ENCODE measurements around the gene SPANXA1. TPM values are rescaled to one million over a fixed set of nuclear protein-coding genes. Genes with fewer than 3 reads are reported as not detected.
"Not testable (repeated sequence)": the region's sequence is repeated elsewhere in the genome, so short reads cannot be mapped to it uniquely, and the experiment has no call there.

SPANXA1 gene, protein sequence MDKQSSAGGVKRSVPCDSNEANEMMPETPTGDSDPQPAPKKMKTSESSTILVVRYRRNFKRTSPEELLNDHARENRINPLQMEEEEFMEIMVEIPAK
- total RNA-seq, result not detected

DNA sequence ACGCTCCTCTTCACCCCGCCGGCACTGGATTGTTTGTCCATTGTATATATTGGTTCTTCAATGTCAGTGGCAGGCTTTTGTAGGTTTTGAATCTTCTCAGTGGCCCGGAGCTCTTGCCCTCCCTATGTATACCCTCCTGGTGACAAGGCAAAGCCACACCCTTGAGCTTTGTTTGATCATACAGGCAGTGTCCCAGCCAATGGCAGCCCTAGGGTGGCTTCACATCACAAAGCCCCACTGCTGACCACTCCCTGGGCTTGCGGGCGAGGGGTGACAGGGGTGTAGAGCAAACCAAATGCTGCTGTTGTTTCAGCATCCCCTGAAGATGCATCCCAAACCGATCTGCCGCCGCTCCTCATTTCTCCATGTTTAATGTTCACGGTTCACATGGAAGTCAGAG lies at the start of gene SPANXA1:
SPANXA1 (minus strand) TSS at position 101 of the 400 bp plus-strand sequence; CDS start at position 41, 60 bp downstream.
- not testable (repeated sequence) for H3K36me3 ChIP-seq, H3K27ac ChIP-seq, H3K4me3 ChIP-seq, H3K9me3 ChIP-seq, DNase-seq, H3K4me1 ChIP-seq, H3K27me3 ChIP-seq

DNA sequence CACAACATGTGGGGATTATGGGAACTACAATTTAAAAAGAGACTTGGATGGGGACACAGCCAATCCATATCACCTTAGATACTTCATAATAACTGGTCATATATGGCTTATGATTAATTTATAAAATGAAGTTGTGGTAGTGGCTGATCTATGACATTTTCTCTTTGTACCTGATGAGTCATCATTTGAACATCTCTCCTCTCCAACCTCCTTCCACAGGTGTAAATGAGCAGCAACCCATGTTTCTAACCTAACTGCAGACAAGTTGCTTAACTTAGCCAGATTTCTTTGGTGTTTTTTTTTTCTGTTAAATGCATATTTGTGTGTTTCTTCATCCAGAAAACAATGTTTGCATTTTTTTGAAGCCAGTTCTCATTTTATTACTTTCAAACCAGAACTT lies 47.6 kb upstream of the SPANXA1 start:
- TF ChIP-seq, protein P1, sequence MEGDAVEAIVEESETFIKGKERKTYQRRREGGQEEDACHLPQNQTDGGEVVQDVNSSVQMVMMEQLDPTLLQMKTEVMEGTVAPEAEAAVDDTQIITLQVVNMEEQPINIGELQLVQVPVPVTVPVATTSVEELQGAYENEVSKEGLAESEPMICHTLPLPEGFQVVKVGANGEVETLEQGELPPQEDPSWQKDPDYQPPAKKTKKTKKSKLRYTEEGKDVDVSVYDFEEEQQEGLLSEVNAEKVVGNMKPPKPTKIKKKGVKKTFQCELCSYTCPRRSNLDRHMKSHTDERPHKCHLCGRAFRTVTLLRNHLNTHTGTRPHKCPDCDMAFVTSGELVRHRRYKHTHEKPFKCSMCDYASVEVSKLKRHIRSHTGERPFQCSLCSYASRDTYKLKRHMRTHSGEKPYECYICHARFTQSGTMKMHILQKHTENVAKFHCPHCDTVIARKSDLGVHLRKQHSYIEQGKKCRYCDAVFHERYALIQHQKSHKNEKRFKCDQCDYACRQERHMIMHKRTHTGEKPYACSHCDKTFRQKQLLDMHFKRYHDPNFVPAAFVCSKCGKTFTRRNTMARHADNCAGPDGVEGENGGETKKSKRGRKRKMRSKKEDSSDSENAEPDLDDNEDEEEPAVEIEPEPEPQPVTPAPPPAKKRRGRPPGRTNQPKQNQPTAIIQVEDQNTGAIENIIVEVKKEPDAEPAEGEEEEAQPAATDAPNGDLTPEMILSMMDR (IDR thresholded peaks at IDR 0.05), result no peak
- TF ChIP-seq POLR2A (IDR thresholded peaks at IDR 0.05), result no peak
- no peak overlapping the region for H3K4me3 ChIP-seq
- no peaks in the 10 kb centered on the region for H3K9me3 ChIP-seq
- no peak for DNase-seq
- H3K27me3 ChIP-seq, result no peaks in the 10 kb centered on the region
- H3K4me1 ChIP-seq, result no peaks in the 10 kb centered on the region
- H3K36me3 ChIP-seq, result no peaks in the 10 kb centered on the region
- no peak overlapping the region for H3K27ac ChIP-seq

DNA sequence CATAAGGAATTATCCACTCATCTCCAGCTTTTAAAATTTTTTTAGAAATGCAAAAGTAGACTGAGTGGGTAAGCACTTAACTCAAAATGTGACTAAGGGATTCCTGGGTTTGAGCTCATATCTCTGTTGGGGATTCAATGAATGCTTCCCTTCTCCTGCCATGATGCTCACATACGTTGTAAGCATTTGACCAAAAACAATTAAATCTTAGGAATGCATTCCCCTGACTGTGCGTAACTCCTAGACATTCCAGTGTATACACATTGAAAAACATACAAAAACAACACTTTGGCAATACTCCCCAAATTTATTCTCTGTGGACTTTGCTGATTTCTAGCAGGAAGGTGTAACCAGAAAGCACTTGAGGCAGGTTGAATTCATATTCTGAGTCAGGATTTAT lies 34.8 kb upstream of the SPANXA1 start:
- H3K9me3 ChIP-seq, result no peaks in the 10 kb centered on the region
- H3K27ac ChIP-seq, result no peak overlapping the region
- DNase-seq, result no peak
- H3K36me3 ChIP-seq, result no peaks in the 10 kb centered on the region
- no peaks in the 10 kb centered on the region for H3K27me3 ChIP-seq
- no peak overlapping the region for H3K4me3 ChIP-seq
- H3K4me1 ChIP-seq, result no peaks in the 10 kb centered on the region
- no peak for TF ChIP-seq POLR2A (IDR thresholded peaks at IDR 0.05)
- TF ChIP-seq, protein P1 (IDR thresholded peaks at IDR 0.05), result no peak

DNA sequence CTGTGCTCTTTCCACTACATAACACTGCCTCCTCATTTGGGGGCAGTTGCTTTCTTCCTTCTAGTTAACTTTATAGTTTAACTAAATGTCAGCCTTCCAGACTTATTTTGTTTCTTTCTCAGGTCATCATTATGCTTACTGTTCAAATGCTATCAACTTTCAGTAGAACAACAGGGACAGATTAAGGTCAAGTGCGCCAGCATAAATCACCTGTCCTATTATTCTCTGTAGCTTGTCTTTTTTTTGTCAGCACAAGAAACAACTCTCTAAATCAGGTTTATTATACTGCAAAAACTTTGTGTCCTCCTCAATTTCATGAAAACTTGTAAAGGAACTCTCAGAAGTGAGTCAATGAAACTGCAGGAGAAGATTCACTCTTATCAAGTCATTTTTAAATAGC lies 24.6 kb upstream of the SPANXA1 start:
- H3K36me3 ChIP-seq, result no peaks in the 10 kb centered on the region
- H3K4me1 ChIP-seq, result no peaks in the 10 kb centered on the region
- H3K27me3 ChIP-seq, result no peaks in the 10 kb centered on the region
- TF ChIP-seq, protein P1 (IDR thresholded peaks at IDR 0.05), result no peak
- no peak for TF ChIP-seq POLR2A (IDR thresholded peaks at IDR 0.05)
- no peak for DNase-seq
- no peak overlapping the region for H3K4me3 ChIP-seq
- H3K9me3 ChIP-seq, result no peaks in the 10 kb centered on the region
- H3K27ac ChIP-seq, result no peak overlapping the region

DNA sequence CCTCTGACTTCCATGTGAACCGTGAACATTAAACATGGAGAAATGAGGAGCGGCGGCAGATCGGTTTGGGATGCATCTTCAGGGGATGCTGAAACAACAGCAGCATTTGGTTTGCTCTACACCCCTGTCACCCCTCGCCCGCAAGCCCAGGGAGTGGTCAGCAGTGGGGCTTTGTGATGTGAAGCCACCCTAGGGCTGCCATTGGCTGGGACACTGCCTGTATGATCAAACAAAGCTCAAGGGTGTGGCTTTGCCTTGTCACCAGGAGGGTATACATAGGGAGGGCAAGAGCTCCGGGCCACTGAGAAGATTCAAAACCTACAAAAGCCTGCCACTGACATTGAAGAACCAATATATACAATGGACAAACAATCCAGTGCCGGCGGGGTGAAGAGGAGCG lies 4.9 kb upstream of the SPANXA1 start, which contains the start of gene SPANXA2:
SPANXA2 (plus strand) TSS at position 301 of the 400 bp plus-strand sequence; CDS start at position 361, 60 bp downstream.
- not testable (repeated sequence) for DNase-seq, H3K9me3 ChIP-seq, H3K4me3 ChIP-seq, H3K4me1 ChIP-seq, H3K27ac ChIP-seq, H3K27me3 ChIP-seq, H3K36me3 ChIP-seq

DNA sequence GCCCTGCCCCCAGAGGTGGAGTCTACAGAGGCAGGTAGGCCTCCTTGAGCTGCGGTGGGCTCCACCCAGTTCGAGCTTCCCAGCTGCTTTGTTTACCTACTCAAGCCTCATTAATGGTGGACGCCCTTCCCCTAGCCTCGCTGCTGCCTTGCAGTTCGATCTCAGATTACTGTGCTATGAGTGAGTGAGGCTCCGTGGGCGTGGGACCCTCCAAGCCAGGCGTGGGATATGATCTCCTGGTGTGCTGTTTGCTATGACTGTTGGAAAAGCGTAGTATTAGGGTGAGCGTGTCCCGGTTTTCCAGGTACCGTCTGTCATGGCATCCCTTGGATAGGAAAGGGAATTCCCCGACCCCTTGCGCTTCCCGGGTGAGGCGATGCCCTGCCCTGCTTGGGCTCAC lies 42.0 kb downstream of the SPANXA1 start:
- DNase-seq, H3K36me3 ChIP-seq, H3K9me3 ChIP-seq, H3K27ac ChIP-seq, H3K4me3 ChIP-seq, H3K27me3 ChIP-seq, H3K4me1 ChIP-seq: not testable (repeated sequence)

Other genes starting within 250 kb of the SPANXA1 start
- gene SPANXA2, start 5.0 kb upstream of the SPANXA1 start, total RNA-seq, result not detected
- gene SPANXD, start 114.0 kb upstream of the SPANXA1 start, total RNA-seq, result not detected